ENCODE data around the gene ABHD17A.
A peak's percentile ranks its signal among the peaks of the same experiment; 100 is the strongest.

The ABHD17A gene

GRCh38 chr19:1862424-1863327, 22.6 kb downstream of the ABHD17A start:
- no peak for DNase-seq (ENCODE audit: low read depth, low spot score)
- peaks cover 22% of the 10 kb centered on the region for H3K4me1 ChIP-seq (ENCODE audit: insufficient read depth, insufficient read length)
- peak overlapping the region; percentile 92 for H3K9ac ChIP-seq (ENCODE audit: insufficient read length, low read depth)
- H3K27me3 ChIP-seq (ENCODE audit: insufficient read depth, insufficient read length), result peaks cover 24% of the 10 kb centered on the region
- TF ChIP-seq SUZ12 (IDR thresholded peaks at IDR 0.05; ENCODE audit: extremely low read depth, insufficient read depth, insufficient read length) (no peak), YY1 (IDR thresholded peaks at IDR 0.05; ENCODE audit: insufficient read depth, insufficient read length) (no peak), ZNF274 (IDR thresholded peaks at IDR 0.05; ENCODE audit: low read depth, low read length) (no peak)
- peak overlapping the region; percentile 84 for H3K4me3 ChIP-seq (ENCODE audit: insufficient read length, low read depth)
- H3K9me3 ChIP-seq (ENCODE audit: insufficient read depth, low read length), result peaks cover 7% of the 10 kb centered on the region; the same call in 1 of the 2 replicates
- peaks cover 6% of the 10 kb centered on the region for H3K36me3 ChIP-seq (ENCODE audit: insufficient read depth, insufficient read length, low read length)

GRCh38 chr19:1862068-1862423, 23.2 kb downstream of the ABHD17A start:
- TF ChIP-seq YY1 (IDR thresholded peaks at IDR 0.05; ENCODE audit: insufficient read depth, insufficient read length) (no peak), ZNF274 (IDR thresholded peaks at IDR 0.05; ENCODE audit: low read depth, low read length) (no peak), SUZ12 (IDR thresholded peaks at IDR 0.05; ENCODE audit: extremely low read depth, insufficient read depth, insufficient read length) (no peak)
- Histone ChIP-seq H3K27me3 (ENCODE audit: insufficient read depth, insufficient read length) (peaks cover 24% of the 10 kb centered on the region), H3K4me3 (ENCODE audit: insufficient read length, low read depth) (peak overlapping the region; percentile 84), H3K4me1 (ENCODE audit: insufficient read depth, insufficient read length) (peaks cover 26% of the 10 kb centered on the region), H3K36me3 (ENCODE audit: insufficient read depth, insufficient read length, low read length) (peaks cover 3% of the 10 kb centered on the region), H3K9me3 (ENCODE audit: insufficient read depth, low read length) (peaks cover 7% of the 10 kb centered on the region; the same call in 1 of the 2 replicates), H3K9ac (ENCODE audit: insufficient read length, low read depth) (peak overlapping the region; percentile 92)
- no peak for DNase-seq (ENCODE audit: low read depth, low spot score)

GRCh38 chr19:1861599-1862031, 23.7 kb downstream of the ABHD17A start:
- Histone ChIP-seq H3K4me3 (ENCODE audit: insufficient read length, low read depth) (peak overlapping the region; percentile 84), H3K9me3 (ENCODE audit: insufficient read depth, low read length) (peaks cover 7% of the 10 kb centered on the region; the same call in 1 of the 2 replicates), H3K36me3 (ENCODE audit: insufficient read depth, insufficient read length, low read length) (no peaks in the 10 kb centered on the region), H3K9ac (ENCODE audit: insufficient read length, low read depth) (peak overlapping the region; percentile 92), H3K27me3 (ENCODE audit: insufficient read depth, insufficient read length) (peaks cover 24% of the 10 kb centered on the region), H3K4me1 (ENCODE audit: insufficient read depth, insufficient read length) (peaks cover 24% of the 10 kb centered on the region)
- TF ChIP-seq SUZ12 (IDR thresholded peaks at IDR 0.05; ENCODE audit: extremely low read depth, insufficient read depth, insufficient read length), result no peak
- TF ChIP-seq ZNF274 (IDR thresholded peaks at IDR 0.05; ENCODE audit: low read depth, low read length), result no peak
- no peak for TF ChIP-seq YY1 (IDR thresholded peaks at IDR 0.05; ENCODE audit: insufficient read depth, insufficient read length)
- DNase-seq (ENCODE audit: low read depth, low spot score), result no peak

GRCh38 chr19:1860821-1861598, 24.3 kb downstream of the ABHD17A start:
- Histone ChIP-seq H3K4me1 (ENCODE audit: insufficient read depth, insufficient read length) (peaks cover 27% of the 10 kb centered on the region), H3K4me3 (ENCODE audit: insufficient read length, low read depth) (peak overlapping the region; percentile 84), H3K9ac (ENCODE audit: insufficient read length, low read depth) (peak overlapping the region; percentile 92), H3K9me3 (ENCODE audit: insufficient read depth, low read length) (peaks cover 7% of the 10 kb centered on the region; the same call in 1 of the 2 replicates), H3K27me3 (ENCODE audit: insufficient read depth, insufficient read length) (peaks cover 24% of the 10 kb centered on the region), H3K36me3 (ENCODE audit: insufficient read depth, insufficient read length, low read length) (no peaks in the 10 kb centered on the region)
- DNase-seq (ENCODE audit: low read depth, low spot score), result no peak
- TF ChIP-seq ZNF274 (IDR thresholded peaks at IDR 0.05; ENCODE audit: low read depth, low read length) (no peak), SUZ12 (IDR thresholded peaks at IDR 0.05; ENCODE audit: extremely low read depth, insufficient read depth, insufficient read length) (no peak), YY1 (IDR thresholded peaks at IDR 0.05; ENCODE audit: insufficient read depth, insufficient read length) (no peak)

GRCh38 chr19:1860042-1860775, 25.1 kb downstream of the ABHD17A start:
- TF ChIP-seq YY1 (IDR thresholded peaks at IDR 0.05; ENCODE audit: insufficient read depth, insufficient read length) (no peak), SUZ12 (IDR thresholded peaks at IDR 0.05; ENCODE audit: extremely low read depth, insufficient read depth, insufficient read length) (no peak), ZNF274 (IDR thresholded peaks at IDR 0.05; ENCODE audit: low read depth, low read length) (no peak)
- no peak for DNase-seq (ENCODE audit: low read depth, low spot score)
- H3K27me3 ChIP-seq (ENCODE audit: insufficient read depth, insufficient read length), result peaks cover 24% of the 10 kb centered on the region
- H3K9ac ChIP-seq (ENCODE audit: insufficient read length, low read depth), result peak overlapping the region; percentile 72
- peak overlapping the region; percentile 84 for H3K4me3 ChIP-seq (ENCODE audit: insufficient read length, low read depth)
- H3K36me3 ChIP-seq (ENCODE audit: insufficient read depth, insufficient read length, low read length), result no peaks in the 10 kb centered on the region
- peaks cover 33% of the 10 kb centered on the region for H3K4me1 ChIP-seq (ENCODE audit: insufficient read depth, insufficient read length)
- H3K9me3 ChIP-seq (ENCODE audit: insufficient read depth, low read length), result peaks cover 3% of the 10 kb centered on the region; the same call in 1 of the 2 replicates

GRCh38 chr19:1859331-1859781, 25.9 kb downstream of the ABHD17A start:
- H3K36me3 ChIP-seq (ENCODE audit: insufficient read depth, insufficient read length, low read length), result peaks cover under 1% of the 10 kb centered on the region
- peaks cover 24% of the 10 kb centered on the region for H3K27me3 ChIP-seq (ENCODE audit: insufficient read depth, insufficient read length)
- TF ChIP-seq YY1 (IDR thresholded peaks at IDR 0.05; ENCODE audit: insufficient read depth, insufficient read length), result no peak
- no peak for TF ChIP-seq ZNF274 (IDR thresholded peaks at IDR 0.05; ENCODE audit: low read depth, low read length)
- TF ChIP-seq SUZ12 (IDR thresholded peaks at IDR 0.05; ENCODE audit: extremely low read depth, insufficient read depth, insufficient read length), result no peak
- no peaks in the 10 kb centered on the region for H3K9me3 ChIP-seq (ENCODE audit: insufficient read depth, low read length)
- peaks cover 35% of the 10 kb centered on the region for H3K4me1 ChIP-seq (ENCODE audit: insufficient read depth, insufficient read length)
- DNase-seq (ENCODE audit: low read depth, low spot score), result no peak
- peak overlapping the region; percentile 46 for H3K9ac ChIP-seq (ENCODE audit: insufficient read length, low read depth)
- no peak overlapping the region for H3K4me3 ChIP-seq (ENCODE audit: insufficient read length, low read depth)
